Midbrain (tissue), 1 donor: ENCODE measurements around the gene MIB2.
"Not testable (repeated sequence)": the region's sequence is repeated elsewhere in the genome, so short reads cannot be mapped to it uniquely, and the experiment has no call there.

Experiments
- DNase-seq: peaks from one replicate; lab custom pipeline; 2025; lab: John Stamatoyannopoulos, UW

MIB2 gene

GRCh38 chr1:1615256-1616044 lies at the start of gene MIB2:
TSS of gene MIB2 (plus strand) at chr1:1615500. CDS start at chr1:1623453, 7,953 bp downstream.
- DNase-seq = peak; percentile 97

- DNase-seq = no peak
These were observed 48.0 kb upstream of the MIB2 start for GRCh38 chr1:1567152-1567875.

DNA sequence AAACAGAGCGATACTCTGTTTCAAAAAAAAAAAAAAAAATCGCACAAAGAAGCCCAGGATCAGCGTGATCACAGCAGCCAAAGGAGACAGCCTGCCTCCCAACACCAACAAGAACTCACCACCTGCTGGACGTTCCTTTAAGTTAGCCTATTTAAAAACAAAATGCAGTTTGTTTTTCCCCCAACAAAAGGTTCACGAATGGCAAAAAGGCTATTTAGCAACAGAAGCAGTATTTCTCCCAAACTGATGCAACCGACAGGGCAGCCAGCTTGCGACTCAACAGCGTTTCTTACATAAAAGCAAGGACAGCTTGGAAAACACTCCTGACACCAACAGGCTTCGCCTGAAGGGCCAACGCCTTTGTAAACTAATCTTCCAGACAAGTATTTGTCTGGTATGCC lies 47.4 kb upstream of the MIB2 start:
- peak; percentile 25 for DNase-seq

- no peak for DNase-seq
These were observed 46.0 kb upstream of the MIB2 start for GRCh38 chr1:1569341-1569740.

DNA sequence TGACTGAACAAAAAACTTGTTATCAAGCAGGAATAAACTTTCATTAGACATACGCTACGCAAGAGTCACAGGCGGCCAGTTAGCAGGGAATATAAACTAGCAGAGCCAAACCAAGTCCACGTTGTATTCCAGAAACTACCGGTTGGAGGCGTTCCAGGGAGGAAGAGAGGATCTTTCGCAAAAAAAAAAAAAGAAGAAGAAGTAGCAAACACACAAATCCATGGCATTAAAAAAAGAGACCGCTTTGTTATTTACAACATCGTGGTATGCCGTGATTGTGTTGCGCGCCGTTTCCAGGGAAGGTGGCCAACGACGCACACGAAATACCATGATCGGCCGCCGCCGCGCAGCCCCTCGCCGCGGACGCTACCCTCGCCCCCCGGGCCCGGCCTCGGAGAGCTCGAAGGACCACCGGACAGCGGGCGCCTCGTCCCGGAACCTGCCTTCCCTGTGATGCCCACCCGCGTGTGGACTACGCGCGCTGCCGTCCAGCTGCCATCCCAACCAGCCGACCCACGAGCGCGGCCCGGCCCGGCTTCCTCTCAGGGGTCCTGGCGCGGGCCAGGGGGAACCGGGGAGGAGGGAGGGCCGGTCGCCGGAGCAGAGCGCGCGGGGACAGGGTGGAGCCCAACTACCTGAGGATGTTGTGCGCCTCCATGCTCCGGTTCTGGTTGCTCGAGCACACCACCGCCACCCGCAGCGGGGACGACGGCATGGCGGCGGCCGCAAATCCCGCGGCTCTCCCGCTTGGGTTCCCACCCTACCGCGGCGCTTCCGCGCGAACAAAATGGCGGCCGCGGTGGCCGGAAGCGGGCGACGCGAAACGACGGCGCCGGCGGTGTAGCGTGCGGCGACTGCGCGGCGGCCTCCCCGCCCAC lies 41.2 kb upstream of the MIB2 start:
- peak; percentile 83 for DNase-seq

- DNase-seq = peak; percentile 88
These were observed 40.4 kb upstream of the MIB2 start, which contains the start of gene SSU72 for GRCh38 chr1:1574721-1575537. TSS of gene SSU72 (minus strand) at chr1:1574863. CDS start at chr1:1574557, 306 bp downstream.

DNA sequence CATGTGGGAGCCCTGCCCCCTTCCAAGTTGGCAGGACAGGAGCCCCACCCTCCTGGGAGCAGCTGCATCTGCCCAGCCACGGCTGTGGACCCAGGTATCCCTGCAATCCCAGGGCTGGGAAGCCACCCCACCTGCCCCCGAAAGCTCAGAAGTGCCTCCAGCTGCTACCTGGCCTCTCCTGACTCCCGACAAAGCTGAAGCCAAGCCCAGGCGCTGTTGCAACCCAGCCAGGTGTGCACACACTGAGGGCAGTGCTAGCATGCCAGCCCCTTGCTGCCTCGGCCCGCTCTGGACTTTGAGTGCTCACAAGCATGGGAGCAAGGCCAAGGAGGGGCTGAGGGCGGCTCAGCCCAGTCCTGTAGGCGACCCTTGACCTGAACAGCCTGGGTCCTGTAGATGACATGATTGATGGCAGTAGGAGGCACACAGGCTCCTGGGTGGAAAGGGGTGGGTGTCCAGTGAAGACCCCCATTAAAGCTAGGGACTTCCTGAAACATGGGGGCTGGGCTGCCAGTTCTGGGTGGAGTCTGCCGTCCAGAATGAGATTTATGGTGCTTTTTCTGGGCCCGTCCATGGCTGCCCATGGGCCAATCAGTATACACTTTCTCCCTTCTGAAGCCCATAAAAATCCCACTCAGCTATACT lies 37.8 kb upstream of the MIB2 start:
- no peak for DNase-seq

GRCh38 chr1:1578371-1578940 lies 36.8 kb upstream of the MIB2 start:
- DNase-seq = no peak

GRCh38 chr1:1582585-1583346 lies 32.5 kb upstream of the MIB2 start:
- DNase-seq = no peak

DNA sequence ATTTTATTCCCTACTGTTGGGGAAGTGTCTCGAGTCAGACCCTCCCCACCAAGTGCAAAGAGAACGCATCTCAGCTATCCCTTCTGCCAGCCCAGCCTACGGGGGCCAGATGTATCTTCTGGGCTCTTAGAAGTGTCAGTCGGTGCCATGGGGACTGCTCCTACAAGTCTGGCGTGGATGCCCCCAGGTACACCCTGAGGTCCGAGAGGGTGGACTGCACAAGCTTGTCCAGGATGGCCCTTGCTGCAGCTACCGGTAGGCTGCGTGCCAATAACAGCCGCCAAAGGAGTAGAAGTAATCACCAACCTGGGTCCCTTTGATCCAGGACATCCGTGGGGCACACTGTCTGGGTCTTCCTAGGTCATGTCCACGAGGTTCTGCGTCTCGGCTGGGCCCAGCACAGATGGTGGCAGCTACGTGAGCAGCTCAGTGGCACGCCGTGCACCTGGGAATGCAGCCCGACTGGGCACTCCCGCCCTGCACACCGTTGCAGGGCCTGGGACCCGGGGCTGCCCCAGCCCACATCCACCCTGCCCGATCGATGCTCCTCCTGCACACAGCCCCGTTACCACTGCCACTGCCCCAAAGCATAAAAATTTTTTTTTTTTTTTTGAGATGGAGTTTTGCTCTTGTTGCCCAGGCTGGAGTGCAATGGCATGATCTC lies 31.8 kb upstream of the MIB2 start:
- no peak for DNase-seq

DNA sequence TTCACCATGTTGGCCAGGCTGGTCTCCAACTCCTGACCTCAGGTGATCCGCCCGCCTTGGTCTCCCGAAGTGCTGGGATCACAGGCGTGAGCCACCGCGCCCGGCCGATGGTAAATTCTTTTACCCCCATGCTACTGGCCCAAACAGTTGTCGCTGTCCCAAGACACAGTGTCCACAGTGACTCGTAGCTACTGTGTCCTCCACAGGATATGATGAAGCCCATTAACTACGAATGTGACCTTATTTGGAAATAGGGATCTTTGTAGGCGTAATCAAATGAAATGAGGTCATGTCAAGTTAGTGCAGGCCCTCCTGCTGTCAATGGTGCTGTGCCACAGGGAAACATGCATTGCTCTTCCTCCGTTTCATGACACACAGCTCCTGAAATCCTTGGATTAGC lies 23.8 kb upstream of the MIB2 start:
- DNase-seq = no peak

DNA sequence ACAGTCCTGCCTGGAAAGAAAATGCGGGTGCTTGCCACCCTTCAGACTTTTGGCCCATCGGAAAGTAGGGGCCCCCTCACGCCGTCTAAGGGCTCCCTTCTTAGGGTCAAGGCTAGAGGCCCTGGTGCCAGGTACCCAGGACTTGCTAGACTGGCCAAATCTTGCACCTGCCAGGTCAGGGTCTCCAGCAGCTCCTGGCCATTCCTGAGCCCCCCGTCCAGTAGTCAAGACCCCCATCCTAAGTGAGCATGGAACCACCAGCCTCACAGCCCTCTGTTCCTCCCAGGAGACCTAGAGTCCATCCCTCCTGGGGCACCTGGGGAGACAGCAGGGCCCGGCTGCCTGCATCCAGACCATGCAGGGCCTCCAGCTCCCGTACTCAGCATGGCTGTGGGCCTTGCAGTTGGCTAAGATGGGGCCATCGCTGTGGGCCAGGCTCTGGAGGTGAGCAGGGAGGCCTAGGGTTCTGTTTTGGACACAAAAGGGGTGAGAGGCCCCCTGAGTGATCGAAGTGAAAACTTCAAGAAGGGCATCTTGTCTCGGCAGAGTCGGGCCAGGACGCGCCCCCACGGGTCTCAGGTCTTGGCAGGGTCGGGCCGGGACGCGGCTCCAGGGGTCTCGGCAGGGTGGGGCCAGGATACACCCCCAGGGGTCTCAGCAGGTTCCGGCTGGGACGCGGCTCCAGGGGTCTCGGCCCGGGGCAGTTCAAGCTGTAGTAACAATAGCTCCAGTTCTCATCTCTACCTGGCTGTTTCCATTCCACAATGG lies 21.3 kb upstream of the MIB2 start:
- no peak for DNase-seq

DNA sequence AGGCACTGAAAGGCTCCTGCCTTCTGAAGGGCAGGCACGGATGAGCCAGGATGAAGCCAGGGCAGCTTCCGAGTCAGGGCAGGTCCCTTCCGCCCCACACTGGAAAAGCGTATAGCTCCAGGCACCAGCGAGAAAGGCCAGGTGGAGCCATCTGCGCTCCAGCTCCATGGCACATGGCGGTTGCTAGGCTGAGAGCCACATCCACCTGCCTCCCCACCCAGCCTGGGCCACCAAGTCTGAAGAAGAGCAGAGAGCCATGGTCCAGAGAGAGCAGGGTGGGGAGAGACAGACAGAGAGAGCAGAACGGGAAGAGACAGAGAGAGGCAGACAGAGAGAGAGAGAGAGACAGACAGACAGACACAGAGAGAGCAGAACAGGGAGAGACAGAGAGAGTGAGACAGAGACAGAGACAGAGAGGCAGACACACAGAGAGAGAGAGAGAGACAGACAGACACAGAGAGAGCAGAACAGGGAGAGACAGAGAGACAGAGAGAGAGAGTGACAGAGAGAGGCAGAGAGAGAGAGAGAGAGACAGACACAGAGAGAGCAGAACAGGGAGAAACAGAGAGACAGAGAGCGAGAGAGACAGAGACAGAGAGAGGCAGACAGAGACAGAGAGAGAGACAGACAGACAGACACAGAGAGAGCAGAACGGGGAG lies 20.6 kb upstream of the MIB2 start:
- DNase-seq = no peak

DNA sequence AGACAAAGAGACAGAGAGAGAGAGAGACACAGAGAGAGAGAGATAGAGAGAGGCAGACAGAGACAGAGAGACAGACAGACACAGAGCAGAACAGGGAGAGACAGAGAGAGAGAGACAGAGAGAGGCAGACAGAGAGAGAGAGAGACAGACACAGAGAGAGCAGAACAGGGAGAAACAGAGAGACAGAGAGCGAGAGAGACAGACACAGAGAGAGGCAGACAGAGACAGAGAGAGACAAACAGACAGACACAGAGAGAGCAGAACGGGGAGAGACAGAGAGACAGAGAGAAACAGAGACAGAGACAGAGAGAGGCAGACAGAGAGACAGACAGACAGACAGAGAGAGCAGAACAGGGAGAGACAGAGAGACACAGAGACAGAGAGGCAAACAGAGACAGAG lies 20.0 kb upstream of the MIB2 start:
- DNase-seq = not testable (repeated sequence)

GRCh38 chr1:1596493-1597274 lies 18.6 kb upstream of the MIB2 start:
- no peak for DNase-seq

DNA sequence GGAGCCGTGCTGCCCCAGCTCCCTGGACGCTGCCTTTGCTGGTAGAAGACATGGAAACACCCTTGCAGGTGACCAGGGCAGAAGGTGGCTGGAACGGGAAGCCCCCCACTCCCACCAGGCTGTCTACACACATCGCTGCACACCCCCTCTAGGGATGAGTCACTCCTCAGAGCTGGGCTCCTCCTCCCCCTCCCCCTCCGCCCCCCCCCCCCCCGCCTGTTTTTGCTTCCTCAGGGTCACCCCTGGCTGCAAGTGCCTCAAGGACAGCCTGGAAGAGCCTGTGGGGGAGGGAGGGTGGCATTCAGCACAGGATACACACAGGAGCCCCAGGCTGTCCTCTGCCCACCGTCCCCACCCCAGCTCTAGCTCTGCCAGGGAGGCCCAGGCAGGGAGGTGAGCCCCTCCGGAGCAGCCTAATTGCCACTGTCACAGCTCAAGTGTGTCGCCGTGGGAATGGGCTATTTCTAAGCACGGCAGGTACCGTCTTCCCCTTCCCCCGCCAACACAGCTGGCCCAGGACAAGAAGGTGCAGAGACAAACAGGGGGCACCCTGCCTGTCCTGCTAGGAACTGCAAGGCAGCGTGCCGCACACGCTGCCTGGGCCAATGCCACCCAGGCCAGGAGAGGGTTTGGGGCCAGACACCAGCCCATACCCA lies 17.9 kb upstream of the MIB2 start:
- DNase-seq = no peak
